ENCODE data around the gene ORC5. TPM values are rescaled to one million over a fixed set of nuclear protein-coding genes. Genes with fewer than 3 reads are reported as not detected.

Gene ORC5
- total RNA-seq: 13.0 and 25.9 TPM in 2 replicates

GRCh38 chr7:104207731-104208420 lies at the start of gene ORC5:
TSS of gene ORC5 (minus strand) at chr7:104208013. CDS start at chr7:104207904, 109 bp downstream.

Other genes starting within 250 kb of the ORC5 start
- gene RELN, start 218.4 kb downstream of the ORC5 start, total RNA-seq: 1,060 and 1,696 TPM in 2 replicates
- gene LHFPL3, start 120.6 kb upstream of the ORC5 start, total RNA-seq: not detected in 2 replicates